Activated CD4-positive, alpha-beta T cell treated with anti-CD3 and anti-CD28 coated beads, Interleukin-2, Interleukin-4, amounts not matched to agents 100 ng/mL and 50 ng/mL, durations not matched to agents 16 hours and 8 hours (primary cell): Measurements from ENCODE around the gene PPP6R2.
"Not testable (repeated sequence)": the region's sequence is repeated elsewhere in the genome, so short reads cannot be mapped to it uniquely, and the experiment has no call there.

Experiments used
- DNase-seq: peaks from one replicate; pipeline ENCODE4 v3.0.0-alpha.2; 2020; ENCODE audit warnings: low spot score

Gene PPP6R2

GRCh38 chr22:50317178-50317577 lies 25.9 kb upstream of the PPP6R2 start:
- no peak for DNase-seq

GRCh38 chr22:50317674-50318073 lies 25.5 kb upstream of the PPP6R2 start:
- DNase-seq: no peak

GRCh38 chr22:50318356-50318697 lies 24.8 kb upstream of the PPP6R2 start:
- no peak for DNase-seq

- no peak for DNase-seq
These were observed 24.3 kb upstream of the PPP6R2 start for GRCh38 chr22:50318698-50319411.

- no peak for DNase-seq
These were observed 23.6 kb upstream of the PPP6R2 start for GRCh38 chr22:50319503-50319951.

- no peak for DNase-seq
These were observed 23.0 kb upstream of the PPP6R2 start for GRCh38 chr22:50320116-50320515.

- no peak for DNase-seq
These were observed 22.3 kb upstream of the PPP6R2 start for GRCh38 chr22:50320671-50321325.

- DNase-seq: not testable (repeated sequence)
These were observed 20.6 kb upstream of the PPP6R2 start for GRCh38 chr22:50322382-50323104.

GRCh38 chr22:50323900-50324299 lies 19.2 kb upstream of the PPP6R2 start:
- no peak for DNase-seq

GRCh38 chr22:50325444-50326224 lies 17.5 kb upstream of the PPP6R2 start:
- DNase-seq: no peak

- DNase-seq: no peak
These were observed 16.7 kb upstream of the PPP6R2 start for GRCh38 chr22:50326225-50326955.

- peak; percentile 63 for DNase-seq
These were observed 16.0 kb upstream of the PPP6R2 start, which contains the start of gene DENND6B for GRCh38 chr22:50326956-50327710. DENND6B (minus strand) TSS chr22:50327012; CDS start chr22:50326988, 24 bp downstream.

- DNase-seq: no peak
These were observed 15.5 kb upstream of the PPP6R2 start for GRCh38 chr22:50327711-50328019.

- no peak for DNase-seq
These were observed 13.9 kb upstream of the PPP6R2 start for GRCh38 chr22:50329236-50329635.

GRCh38 chr22:50334433-50334832 lies 8.7 kb upstream of the PPP6R2 start:
- not testable (repeated sequence) for DNase-seq

GRCh38 chr22:50337262-50338041 lies 5.7 kb upstream of the PPP6R2 start:
- DNase-seq: no peak

GRCh38 chr22:50338042-50338573 lies 5.0 kb upstream of the PPP6R2 start:
- no peak for DNase-seq

GRCh38 chr22:50338860-50339462 lies 4.2 kb upstream of the PPP6R2 start:
- DNase-seq: no peak
